Gastroesophageal sphincter (tissue), 3 donors: ENCODE measurements around the gene NID2.

Experiments
- CTCF ChIP-seq, 4 experiments: fragments of 200-600 bp in 2 of 4; fragments of 450-650 bp in 2 of 4; sonication (generic) in 1 of 4; IDR thresholded peaks; one replicate each; pipeline ENCODE4 v1.5.1; 2017 to 2019; ENCODE audit warnings: antibody characterized with exemption in 4 of 4, mild to moderate bottlenecking in 2 of 4, moderate library complexity in 2 of 4
- EP300 ChIP-seq: sonication (generic); formaldehyde crosslinking; IDR thresholded peaks from one replicate; pipeline ENCODE4 v1.6.1; 2017; ENCODE audit warnings: antibody characterized with exemption, mild to moderate bottlenecking
- POLR2A ChIP-seq, 2 donors: fragments of 450-650 bp; IDR thresholded peaks; one replicate each; pipeline ENCODE4 v1.6.1; 2017; ENCODE audit warnings: antibody characterized with exemption in 2 of 2, mild to moderate bottlenecking in 2 of 2, moderate library complexity in 1 of 2

GRCh38 chr14:51990488-51990887 is 78.4 kb downstream of the NID2 start:
- TF ChIP-seq CTCF (IDR thresholded peaks at IDR 0.05) (no peak), EP300 (no peak), POLR2A (IDR thresholded peaks at IDR 0.05) (no peak)
